Raji (cell line): ENCODE results near the gene COL23A1.

Experiments used
- POLR2A ChIP-seq: IDR thresholded peaks from 2 replicates; pipeline ENCODE4 v1.6.1; 2011; ENCODE audit warnings: low read depth, low read length, control low read depth; ENCODE audit not compliant: insufficient read depth

COL23A1 gene

GRCh38 chr5:178286226-178287090 lies 303.7 kb downstream of the COL23A1 start:
- no peak for TF ChIP-seq POLR2A

- no peak for TF ChIP-seq POLR2A
Measured at GRCh38 chr5:178285399-178286225, 304.6 kb downstream of the COL23A1 start.

GRCh38 chr5:178284996-178285395 lies 305.2 kb downstream of the COL23A1 start:
- TF ChIP-seq POLR2A = no peak

GRCh38 chr5:178284093-178284675 lies 306.0 kb downstream of the COL23A1 start:
- no peak for TF ChIP-seq POLR2A

GRCh38 chr5:178283520-178283919 lies 306.7 kb downstream of the COL23A1 start:
- no peak for TF ChIP-seq POLR2A

- no peak for TF ChIP-seq POLR2A
Measured at GRCh38 chr5:178282391-178282790, 307.8 kb downstream of the COL23A1 start.

GRCh38 chr5:178281331-178281730 lies 308.9 kb downstream of the COL23A1 start:
- no peak for TF ChIP-seq POLR2A

GRCh38 chr5:178280631-178281030 lies 309.6 kb downstream of the COL23A1 start:
- TF ChIP-seq POLR2A = no peak

GRCh38 chr5:178279723-178280438 lies 310.3 kb downstream of the COL23A1 start:
- no peak for TF ChIP-seq POLR2A

- no peak for TF ChIP-seq POLR2A
Measured at GRCh38 chr5:178279026-178279722, 311.0 kb downstream of the COL23A1 start.

- TF ChIP-seq POLR2A = no peak
Measured at GRCh38 chr5:178278358-178279023, 311.7 kb downstream of the COL23A1 start.

- TF ChIP-seq POLR2A = no peak
Measured at GRCh38 chr5:178277866-178278265, 312.3 kb downstream of the COL23A1 start.

- TF ChIP-seq POLR2A = no peak
Measured at GRCh38 chr5:178277346-178277745, 312.8 kb downstream of the COL23A1 start.
